HG03378 (cell line): ENCODE measurements around the gene TAOK3.
A peak's percentile ranks its signal among the peaks of the same experiment; 100 is the strongest.
"Not testable (repeated sequence)": the region's sequence is repeated elsewhere in the genome, so short reads cannot be mapped to it uniquely, and the experiment has no call there.

Source experiments
- ATAC-seq: cut with Tn5 transposase; IDR thresholded peaks from one replicate; pipeline ENCODE4 v1.9.1; 2021; ENCODE audit warnings: mild to moderate bottlenecking, moderate library complexity; ENCODE audit not compliant: unreplicated experiment

Gene TAOK3

DNA sequence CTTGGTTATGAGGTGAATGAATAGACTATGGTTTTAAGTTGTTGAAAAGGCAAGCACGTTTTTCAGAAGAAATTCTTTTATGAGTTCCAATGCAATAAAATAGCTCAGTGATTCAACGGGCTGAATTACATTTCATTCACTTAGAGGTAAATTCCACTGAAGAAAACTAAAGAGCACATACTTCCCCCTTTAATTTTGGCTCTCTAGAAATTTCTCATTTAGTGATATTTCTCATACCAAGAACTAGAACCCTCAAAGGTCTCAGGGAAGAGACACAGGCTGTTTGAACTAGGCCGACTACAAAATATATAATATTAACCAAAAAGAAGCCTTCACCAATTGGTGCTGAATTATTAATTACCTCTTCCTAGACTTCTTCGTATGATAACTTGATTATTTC, 68.6 kb downstream of the TAOK3 start:
- no peak for ATAC-seq

DNA sequence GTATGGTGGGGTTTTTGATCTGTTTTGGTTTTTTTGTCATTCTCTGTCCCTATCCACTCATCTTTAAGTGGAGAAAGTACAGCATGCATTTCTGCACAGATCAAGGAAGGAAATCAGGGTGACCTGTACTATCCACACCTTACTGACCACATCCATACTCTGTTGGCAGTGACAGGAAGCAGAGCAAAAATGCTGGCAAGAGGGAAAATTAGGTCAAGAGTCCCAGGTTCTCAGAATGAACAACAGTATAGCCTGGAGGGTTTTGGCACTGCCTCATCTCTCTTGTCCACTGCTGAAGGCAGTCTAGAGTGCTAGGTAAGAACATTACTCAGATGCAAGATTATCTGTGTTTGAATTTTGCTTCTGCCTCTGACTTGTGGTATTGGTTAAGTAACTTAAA, 70.7 kb downstream of the TAOK3 start:
- no peak for ATAC-seq

DNA sequence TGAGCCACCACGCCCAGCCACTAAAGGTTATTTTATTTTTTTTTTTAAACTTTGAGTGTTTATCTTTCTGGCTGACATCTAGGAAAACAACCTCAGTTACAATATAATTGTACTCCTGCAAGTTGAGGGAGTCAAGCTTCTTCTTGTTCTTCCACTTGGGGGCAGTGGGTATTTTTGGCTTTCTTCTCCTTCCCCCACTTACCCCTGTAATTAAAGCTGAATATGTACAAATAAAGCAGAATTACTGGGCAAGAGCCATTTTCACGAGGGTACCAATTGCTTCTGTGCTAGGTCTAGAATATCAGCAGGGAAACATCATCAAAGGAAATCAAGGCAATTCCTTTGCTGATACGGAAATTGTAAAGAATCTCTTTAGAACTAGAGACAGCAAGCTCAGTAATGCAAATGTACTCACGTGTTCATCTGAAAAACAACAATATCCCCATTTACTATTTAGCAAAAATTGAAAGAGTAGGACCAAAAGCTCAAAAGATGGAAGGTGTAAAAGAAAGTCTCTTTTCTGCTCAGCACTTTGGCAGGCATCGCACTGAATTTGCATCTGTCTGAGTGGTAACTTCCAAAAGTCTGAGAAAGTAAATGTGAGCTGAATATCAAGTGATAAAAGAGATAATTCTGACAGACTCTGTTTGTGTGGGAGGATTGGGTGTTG, 72.8 kb downstream of the TAOK3 start:
- ATAC-seq, result no peak

DNA sequence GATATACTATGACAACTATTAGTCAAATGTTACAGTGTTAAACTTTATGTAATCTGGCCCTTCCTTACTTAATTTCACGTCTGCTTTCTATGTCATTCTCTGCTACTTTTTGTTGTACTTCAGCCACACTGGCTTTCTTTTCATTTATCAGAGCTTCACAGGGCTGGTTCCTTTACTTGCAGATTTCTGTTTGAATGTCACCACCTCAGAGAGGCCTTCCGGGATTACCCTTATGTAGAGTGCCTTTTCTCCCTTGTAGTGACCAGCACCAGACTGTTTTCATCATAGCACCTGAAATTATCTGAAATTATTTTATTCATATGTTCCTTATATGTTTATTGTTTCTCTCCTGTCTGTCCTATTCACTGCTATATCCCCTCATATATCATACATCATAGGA, 75.4 kb downstream of the TAOK3 start:
- ATAC-seq, result no peak

DNA sequence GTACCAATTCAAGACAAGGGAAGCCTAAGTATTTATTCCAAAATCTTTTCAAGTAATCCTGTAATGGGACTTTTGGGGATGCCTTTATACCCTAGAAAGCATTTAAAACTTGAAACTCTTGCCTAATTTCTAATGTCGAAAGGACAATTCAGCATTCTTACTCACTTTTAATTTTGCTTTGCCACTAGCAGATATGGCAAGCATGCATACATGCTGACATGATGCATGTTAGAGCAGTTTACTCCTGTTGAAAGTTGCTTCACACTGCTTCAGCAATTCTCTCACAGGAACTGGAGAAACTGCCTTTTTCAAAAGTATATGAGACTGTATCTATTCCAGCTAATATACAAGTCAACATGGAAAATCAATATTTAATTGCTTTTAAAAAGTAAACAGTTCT, 79.9 kb downstream of the TAOK3 start:
- no peak for ATAC-seq

DNA sequence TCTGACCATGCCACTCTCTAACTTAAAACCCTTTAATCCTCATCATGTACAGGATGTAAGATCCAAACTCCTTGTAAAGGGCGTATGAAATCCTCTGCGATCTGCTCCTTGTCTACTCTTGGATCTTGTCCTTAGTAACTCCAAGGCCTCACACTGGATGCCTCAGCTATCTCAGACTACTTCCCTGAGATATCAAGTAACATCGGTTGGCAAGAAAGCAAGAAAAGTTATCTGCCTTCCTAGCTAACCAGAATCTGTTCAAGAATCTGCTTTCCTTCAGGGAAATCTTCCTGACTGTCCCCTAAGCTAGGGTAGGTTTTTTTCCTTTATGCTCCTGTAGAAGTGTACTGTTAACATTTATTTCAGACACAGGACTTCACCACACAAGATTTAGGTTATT, 82.6 kb downstream of the TAOK3 start:
- ATAC-seq, result no peak

DNA sequence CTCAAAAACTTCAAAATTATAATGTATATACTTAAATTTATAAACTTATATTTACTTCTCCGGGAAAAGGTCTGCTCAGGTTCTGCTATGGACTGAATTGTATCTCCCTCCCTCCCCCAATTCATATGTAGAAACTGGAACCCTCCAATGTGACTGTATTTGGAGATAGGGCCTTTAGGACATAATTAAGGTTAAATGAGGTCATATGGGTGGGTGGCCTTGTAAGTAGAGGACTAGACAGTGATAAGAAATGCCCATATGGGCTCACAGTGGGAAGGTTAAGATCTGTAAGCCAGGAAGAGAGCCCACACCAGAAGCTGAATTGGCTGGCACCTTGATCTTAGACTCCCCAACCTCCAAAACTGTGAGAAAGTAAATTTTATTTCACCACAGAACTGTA, 84.5 kb downstream of the TAOK3 start:
- ATAC-seq, result no peak

DNA sequence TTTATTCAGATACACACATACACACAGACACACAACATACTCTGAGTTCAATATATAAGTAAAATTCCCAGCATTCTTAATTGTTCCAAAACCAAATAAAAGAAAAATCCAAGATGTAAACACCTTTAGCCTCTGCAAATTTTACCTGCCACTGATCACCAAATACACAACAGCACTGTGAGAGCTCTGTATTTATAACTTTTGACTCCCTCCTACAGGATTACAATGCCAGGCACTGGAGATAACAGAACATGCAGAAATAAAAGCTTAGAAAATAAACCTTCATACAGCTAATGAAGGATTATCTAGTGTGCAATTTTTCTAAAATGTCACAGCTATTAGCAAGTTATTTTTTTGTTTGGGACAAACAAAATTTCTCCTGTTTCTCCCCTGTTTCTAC, 85.0 kb downstream of the TAOK3 start:
- ATAC-seq, result no peak

DNA sequence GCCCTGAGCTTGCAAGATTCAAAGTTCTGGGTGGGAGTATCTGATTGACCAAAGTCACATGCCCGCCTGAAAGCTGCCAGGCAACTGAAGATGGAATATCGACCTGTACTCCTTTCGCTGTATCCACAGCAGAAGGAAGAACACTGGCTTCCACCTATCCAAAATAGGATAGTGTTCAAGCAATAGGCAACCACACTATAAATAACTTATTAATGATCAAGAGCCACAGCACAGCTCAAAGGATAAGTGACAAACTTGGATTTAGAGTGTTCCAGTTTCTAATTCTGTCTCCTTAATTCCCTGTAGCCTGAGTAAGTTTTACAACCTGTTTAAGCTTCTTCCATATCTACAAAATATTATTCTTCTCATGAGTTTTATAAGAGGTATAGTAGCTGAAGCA, 89.9 kb downstream of the TAOK3 start:
- ATAC-seq, result no peak

DNA sequence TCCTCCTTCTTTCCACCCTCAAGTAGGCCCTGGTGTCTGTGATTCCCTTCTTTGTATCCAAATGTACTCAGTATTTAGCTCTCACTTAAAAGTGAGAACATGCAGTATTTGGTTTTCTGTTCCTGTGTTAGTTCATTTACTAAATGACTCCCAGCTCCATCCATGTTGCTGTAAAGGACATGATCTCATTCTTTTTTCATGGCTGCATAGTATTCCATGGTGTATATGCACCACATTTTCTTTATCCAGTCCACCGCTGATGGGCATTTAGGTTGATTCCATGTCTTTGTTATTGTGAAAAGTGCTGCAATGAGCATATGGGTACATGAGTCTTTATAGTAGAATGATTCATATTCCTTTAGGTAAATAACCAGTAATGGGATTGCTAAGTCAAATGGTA, 94.4 kb downstream of the TAOK3 start:
- not testable (repeated sequence) for ATAC-seq

DNA sequence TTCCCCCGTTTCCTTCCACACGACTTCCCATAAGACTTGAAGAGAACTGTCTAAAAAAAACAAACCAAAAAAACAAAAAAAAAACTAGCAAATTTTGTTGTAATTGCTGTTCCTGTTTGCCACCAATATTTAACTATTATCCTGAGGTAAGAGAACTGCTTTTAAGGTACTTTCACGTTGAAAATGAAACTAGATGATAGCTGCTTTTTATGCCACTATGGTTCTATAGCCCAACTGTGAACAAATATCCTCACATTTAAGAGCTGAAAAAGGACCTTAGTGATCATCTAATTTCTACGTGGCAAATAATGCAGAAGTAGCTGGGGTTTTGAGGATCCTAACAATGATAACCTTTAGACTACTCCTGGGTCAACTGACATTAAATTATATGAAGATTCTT, 98.6 kb downstream of the TAOK3 start:
- no peak for ATAC-seq

DNA sequence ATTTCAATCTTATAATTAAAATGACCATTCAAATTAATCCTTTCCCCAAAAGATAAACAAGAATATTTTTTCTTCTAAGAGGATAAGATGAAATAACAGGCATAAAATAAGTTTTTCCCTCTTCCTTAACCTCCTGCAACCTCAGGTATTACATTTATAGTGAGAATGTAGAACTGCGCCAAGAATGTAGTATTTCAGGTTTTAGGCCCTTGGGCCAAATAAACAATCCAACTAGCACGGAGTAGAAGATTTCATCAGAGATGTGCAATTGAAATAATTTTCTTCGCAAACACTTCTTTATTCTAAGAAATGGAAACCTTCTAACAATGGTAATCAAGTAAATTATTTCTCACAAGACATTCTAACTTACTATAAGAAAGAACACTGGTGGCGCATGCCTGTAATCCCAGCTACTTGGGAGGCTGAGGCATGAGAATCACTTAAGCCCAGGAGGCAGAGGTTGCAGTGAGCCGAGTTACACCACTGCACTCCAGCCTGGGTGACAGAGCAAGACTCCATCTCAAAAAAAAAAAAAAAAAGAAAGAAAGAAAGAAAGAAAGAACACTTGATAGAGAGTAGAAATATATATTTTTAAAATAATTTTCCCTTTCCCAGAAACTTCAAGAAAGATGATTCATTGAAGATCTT, 100.8 kb downstream of the TAOK3 start:
- no peak for ATAC-seq

DNA sequence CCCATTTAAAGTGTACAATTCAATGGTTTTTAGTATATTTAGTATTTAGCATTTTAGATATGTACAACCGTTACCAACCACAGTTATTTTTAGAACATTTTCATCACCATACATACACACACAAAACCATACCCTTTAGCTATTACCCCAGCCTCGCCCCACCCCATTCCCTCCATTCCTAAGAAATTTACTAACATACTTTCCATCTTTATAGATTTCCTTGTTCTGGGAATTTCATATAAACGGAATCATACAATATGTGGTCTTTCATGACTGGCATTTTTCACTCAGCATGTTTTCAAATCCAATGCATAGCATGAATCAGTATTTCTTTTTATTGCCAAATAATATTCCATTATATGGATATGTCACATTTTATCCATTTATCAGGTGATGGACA, 101.5 kb downstream of the TAOK3 start:
- no peak for ATAC-seq

DNA sequence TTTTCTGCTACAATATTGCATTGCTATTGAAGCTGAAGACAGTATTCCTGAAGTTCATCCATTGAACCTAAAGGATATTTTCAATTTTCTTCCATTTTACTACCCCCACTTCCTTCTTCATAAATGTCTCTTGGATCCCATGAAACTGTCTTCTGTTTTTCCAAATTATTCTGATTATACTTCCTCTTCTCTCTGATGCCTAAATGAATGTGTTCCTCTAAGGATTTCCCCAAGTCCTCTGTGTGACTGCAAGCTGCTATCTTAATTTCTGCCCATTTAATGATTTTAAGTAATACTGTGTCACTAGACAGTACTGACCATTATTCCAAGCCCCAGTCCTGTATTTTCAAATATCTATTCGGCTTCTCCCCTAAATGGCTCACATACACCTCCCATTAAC, 102.9 kb downstream of the TAOK3 start:
- ATAC-seq, result no peak

DNA sequence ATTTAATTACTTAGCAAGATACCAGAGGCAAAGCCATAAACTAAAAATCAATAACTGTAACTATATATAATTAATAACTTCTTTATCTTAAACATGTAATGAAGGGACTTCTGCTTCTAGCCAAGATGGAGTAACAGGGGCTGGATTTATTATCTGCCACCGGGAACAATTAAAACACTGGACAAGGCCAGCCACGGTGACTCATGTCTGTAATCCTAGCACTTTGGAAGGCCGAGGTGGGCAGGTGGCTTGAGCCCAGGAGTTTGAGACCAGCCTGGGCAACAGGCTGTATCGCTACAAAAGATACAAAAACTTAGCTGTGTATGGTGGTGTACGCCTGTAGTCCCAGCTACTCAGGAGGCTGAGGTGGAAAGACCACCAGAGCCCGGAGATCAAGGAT, 113.6 kb downstream of the TAOK3 start:
- no peak for ATAC-seq

DNA sequence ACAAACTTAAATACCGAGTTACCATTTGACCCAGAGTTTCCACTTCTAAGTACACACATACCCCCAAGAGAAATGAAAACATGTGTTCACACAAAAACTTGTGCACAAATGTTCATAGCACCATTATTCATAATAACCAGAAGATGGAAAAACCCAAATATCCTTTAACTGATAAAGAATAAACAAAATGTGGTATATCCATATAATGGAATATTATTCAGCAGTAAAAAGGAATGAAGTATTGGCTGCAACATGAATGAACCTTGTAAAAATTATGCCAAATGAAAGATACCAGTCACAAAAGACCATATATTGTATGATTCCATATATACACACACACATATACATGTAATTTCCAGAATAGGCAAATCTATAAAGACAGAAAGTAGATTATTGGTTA, 116.4 kb downstream of the TAOK3 start:
- no peak for ATAC-seq

DNA sequence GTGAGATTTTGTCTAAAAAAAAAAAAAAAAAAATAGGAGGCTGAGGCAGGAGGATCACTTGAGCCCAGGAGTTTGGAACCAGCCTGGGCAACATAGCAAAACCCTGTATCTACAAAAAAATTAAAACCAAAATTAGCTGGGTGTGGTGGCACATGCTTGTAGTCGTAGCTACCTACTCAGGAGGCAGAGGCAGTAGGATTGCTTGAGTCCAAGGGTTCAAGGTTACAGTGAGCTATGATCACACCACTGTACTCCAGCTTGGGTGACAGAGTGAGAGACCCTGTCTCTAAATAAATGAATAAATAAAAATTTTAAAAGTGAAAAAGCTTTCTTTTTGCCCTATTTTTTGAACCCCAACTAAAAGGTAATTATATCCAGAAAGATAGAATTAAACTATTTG, 123.2 kb downstream of the TAOK3 start:
- no peak for ATAC-seq

DNA sequence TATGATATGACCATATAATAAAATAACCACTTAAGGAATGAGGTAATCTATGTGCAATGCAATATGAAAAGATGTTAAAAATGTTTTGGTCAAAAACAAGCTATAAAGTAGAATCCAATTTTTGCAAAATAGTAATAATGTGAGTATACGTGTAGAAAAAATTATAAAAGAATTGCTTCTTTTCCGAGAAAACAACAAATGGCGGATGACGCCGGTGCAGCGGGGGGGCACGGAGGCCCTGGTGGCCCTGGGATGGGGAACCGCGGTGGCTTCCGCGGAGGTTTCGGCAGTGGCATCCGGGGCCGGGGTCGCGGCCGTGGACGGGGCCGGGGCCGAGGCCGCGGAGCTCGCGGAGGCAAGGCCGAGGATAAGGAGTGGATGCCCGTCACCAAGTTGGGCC, 126.8 kb downstream of the TAOK3 start:
- ATAC-seq, result not testable (repeated sequence)

DNA sequence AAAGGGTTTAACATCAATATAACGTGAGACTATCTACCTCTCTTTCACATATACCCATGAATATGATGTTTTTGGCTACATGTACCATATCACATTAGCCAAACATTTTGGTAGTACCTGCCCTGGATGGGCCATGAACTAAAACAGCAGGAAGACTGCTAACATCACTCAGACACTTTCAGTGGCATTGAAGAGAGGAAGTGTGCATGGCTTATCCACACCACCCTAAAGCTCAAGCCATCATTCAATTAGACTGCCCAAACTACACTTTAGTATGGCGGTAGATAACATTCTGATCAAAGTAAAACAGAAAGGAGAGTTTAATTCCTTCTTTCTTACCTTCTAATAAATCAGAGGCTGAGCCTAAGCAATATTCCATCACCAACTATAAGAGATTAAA, 133.8 kb downstream of the TAOK3 start:
- no peak for ATAC-seq

DNA sequence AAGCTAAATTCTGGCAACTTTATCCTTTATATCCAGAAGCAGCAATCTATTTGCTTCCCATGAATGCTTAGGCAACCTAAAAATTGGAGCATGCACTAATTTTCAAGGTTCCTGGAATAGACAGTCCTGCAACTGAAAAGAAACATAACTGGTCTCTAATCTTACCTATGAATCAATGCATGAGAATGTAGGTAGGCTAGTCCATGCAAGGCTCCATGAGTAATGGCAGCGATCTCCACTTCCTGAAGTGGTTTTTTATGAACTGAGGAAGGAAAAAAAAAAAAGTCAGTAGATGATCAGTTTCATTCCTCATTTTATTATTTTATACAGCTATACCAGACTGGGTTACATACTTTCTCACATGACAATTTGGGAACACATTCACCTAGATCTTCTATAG, 134.8 kb downstream of the TAOK3 start:
- ATAC-seq, result no peak

DNA sequence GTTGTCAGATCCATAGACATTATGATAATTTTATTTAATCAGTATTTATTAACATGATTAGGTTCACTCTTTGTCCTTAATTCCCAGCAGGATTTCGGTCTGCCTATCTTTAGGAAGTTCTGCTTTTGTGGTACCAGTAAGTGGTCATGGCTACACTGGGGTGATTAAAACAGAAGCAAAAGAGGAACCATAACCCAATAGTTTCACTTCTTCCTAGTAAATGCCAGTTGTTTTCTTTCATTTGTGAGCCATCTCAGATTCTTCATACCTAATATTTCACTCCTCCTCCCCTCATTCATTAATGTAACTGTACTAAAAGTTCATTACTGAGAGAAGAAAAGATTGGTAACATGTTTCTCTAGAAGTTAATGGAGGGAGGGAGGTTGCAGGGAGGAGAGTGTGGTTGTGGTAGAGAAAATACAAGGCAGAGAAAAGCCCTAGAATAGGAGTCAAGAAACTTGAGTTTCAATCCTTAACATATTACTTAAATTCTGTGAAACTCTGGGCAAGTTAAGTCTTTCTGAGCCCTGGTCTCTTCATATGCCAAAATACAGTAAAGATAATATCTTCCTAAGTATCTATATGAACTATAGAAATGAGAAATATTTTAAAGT, 135.5 kb downstream of the TAOK3 start:
- ATAC-seq, result peak; percentile 88

DNA sequence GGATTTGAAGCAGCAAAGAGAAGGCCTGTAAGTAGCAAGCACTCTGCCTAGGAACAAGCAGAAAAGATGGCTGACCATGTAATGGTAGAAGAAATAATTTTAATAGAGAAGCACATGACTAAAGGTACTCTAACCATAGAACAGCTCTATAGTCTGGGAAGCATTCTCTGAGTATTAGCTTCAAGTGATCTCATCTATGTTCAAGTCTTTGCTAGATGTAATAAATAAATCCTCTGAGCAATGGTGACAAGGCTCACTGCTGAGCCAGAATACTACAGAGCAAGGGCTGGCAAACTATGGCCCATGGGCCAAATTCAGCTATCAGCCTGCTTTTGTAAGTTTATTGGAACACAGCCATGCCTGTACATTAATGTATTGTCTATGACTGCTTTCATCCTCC, 152.0 kb downstream of the TAOK3 start:
- ATAC-seq, result no peak

DNA sequence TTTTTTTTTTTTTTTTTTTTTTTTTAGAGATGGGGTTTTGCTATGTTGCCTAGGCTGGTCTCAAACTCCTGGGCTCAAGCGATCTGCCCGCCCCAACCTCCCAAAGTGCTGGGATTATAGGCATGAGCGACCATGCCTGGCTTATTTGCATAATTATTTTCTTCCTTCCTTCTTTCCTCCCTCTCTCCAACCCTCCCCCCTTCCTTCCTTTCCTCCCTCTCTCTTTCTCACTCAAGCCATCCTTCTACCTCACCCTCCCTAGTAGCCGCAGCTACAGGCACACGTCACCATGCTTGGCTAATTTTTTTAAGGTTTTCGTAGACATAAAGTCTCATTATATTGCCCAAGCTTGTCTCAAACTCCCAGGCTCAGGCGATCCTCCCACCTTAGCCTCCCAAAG, 152.9 kb downstream of the TAOK3 start:
- ATAC-seq, result no peak
